Activated CD4-positive, alpha-beta T cell treated with anti-CD3 and anti-CD28 coated beads, Interleukin-2, amount 10 ng/mL, durations not matched to agents 7 days and 5 days (primary cell): ENCODE data around the gene ELOVL1. TPM values are rescaled to one million over a fixed set of nuclear protein-coding genes. Genes with fewer than 3 reads are reported as not detected.
"Not testable (repeated sequence)": the region's sequence is repeated elsewhere in the genome, so short reads cannot be mapped to it uniquely, and the experiment has no call there.

Experiments
- CTCF ChIA-PET: fragments of 350-600 bp; sonication (Branson Sonifier 250); formaldehyde crosslinking; loops from one replicate; lab custom pipeline; 2021; ENCODE audit warnings: antibody characterized with exemption; lab: Charles Lee
- POLR2A ChIA-PET: fragments of 350-600 bp; sonication (Branson Sonifier 250); formaldehyde crosslinking; loops from one replicate; lab custom pipeline; 2021; ENCODE audit warnings: antibody characterized with exemption; lab: Charles Lee
- DNase-seq: peaks from one replicate; pipeline ENCODE4 v3.0.0-alpha.2; 2020
- H3K27ac Mint-ChIP-seq: one replicate; pipeline ENCODE4 v1.8.0; 2021; ENCODE audit warnings: mild to moderate bottlenecking, moderate library complexity, mixed read lengths
- H3K27me3 Mint-ChIP-seq: one replicate; pipeline ENCODE4 v1.8.0; 2021; ENCODE audit warnings: mixed read lengths
- H3K36me3 Mint-ChIP-seq: one replicate; pipeline ENCODE4 v1.8.0; 2021; ENCODE audit warnings: low read depth, mixed read lengths
- H3K4me1 Mint-ChIP-seq: one replicate; pipeline ENCODE4 v1.8.0; 2021; ENCODE audit warnings: mixed read lengths
- H3K4me3 Mint-ChIP-seq: one replicate; pipeline ENCODE4 v1.8.0; 2021; ENCODE audit warnings: mild to moderate bottlenecking, moderate library complexity, mixed read lengths
- H3K9me3 Mint-ChIP-seq: one replicate; pipeline ENCODE4 v1.8.0; 2021; ENCODE audit warnings: mixed read lengths
- total RNA-seq, 2 experiments: library from RNA; stranded (reverse); gene quantifications; one replicate each; pipeline ENCODE4 v1.2.3, GENCODE V29; 2021

The ELOVL1 gene
- total RNA-seq, 2 experiments from 2014 or later, result 77.1 to 85.0 TPM

GRCh38 chr1:43376723-43377235, 9.0 kb upstream of the ELOVL1 start:
- CTCF ChIA-PET, result interaction anchor here (0.7 to 1.7 kb wide), 3 partner anchors 11 to 150 kb away, joined by 3 to 5 read pairs (median 3); partner anchors contain the start of genes MED8 and SZT2
- Mint-ChIP-seq H3K4me1 (peaks cover 9% of the 10 kb centered on the region), H3K36me3 (peaks cover 17% of the 10 kb centered on the region), H3K9me3 (no peaks in the 10 kb centered on the region), H3K4me3 (no peak overlapping the region), H3K27me3 (no peaks in the 10 kb centered on the region), H3K27ac (no peak overlapping the region)
- DNase-seq, result no peak
- POLR2A ChIA-PET, result no interaction called here

GRCh38 chr1:43373066-43373940, 5.5 kb upstream of the ELOVL1 start:
- Mint-ChIP-seq H3K36me3 (peaks cover 4% of the 10 kb centered on the region), H3K4me1 (peaks cover 14% of the 10 kb centered on the region), H3K27me3 (no peaks in the 10 kb centered on the region), H3K9me3 (no peaks in the 10 kb centered on the region), H3K27ac (no peak overlapping the region), H3K4me3 (no peak overlapping the region)
- POLR2A ChIA-PET, result no interaction called here
- DNase-seq, result no peak
- CTCF ChIA-PET, result interaction anchor here (0.7 kb wide), 1 partner anchor 10 kb away, joined by 5 read pairs; no protein-coding TSS in a partner anchor

- H3K4me1 Mint-ChIP-seq, result peaks cover 16% of the 10 kb centered on the region
- H3K27me3 Mint-ChIP-seq, result no peaks in the 10 kb centered on the region
- DNase-seq, result no peak
- POLR2A ChIA-PET, result no interaction called here
- no peak overlapping the region for H3K27ac Mint-ChIP-seq
- H3K4me3 Mint-ChIP-seq, result no peak overlapping the region
- no peaks in the 10 kb centered on the region for H3K9me3 Mint-ChIP-seq
- H3K36me3 Mint-ChIP-seq, result peaks cover 7% of the 10 kb centered on the region
- CTCF ChIA-PET, result interaction anchor here (0.9 kb wide), 1 partner anchor 42 kb away, joined by 4 read pairs; no protein-coding TSS in a partner anchor
Observed at GRCh38 chr1:43372172-43372571, 4.4 kb upstream of the ELOVL1 start.

GRCh38 chr1:43370564-43370963, 2.8 kb upstream of the ELOVL1 start:
- POLR2A ChIA-PET, result no interaction called here
- Mint-ChIP-seq H3K27me3 (no peaks in the 10 kb centered on the region), H3K36me3 (peaks cover 16% of the 10 kb centered on the region), H3K4me1 (peaks cover 31% of the 10 kb centered on the region), H3K27ac (no peak overlapping the region), H3K4me3 (no peak overlapping the region), H3K9me3 (no peaks in the 10 kb centered on the region)
- CTCF ChIA-PET, result interaction anchor here (0.6 to 0.9 kb wide), 4 partner anchors 8 to 1361 kb away, joined by 3 to 5 read pairs (median 4); no protein-coding TSS in a partner anchor
- no peak for DNase-seq

- Mint-ChIP-seq H3K36me3 (peaks cover 24% of the 10 kb centered on the region), H3K4me1 (peaks cover 38% of the 10 kb centered on the region)
- H3K27me3 Mint-ChIP-seq, DNase-seq, H3K27ac Mint-ChIP-seq, H3K9me3 Mint-ChIP-seq, POLR2A ChIA-PET, H3K4me3 Mint-ChIP-seq: not testable (repeated sequence)
- CTCF ChIA-PET, result interaction anchor here (0.6 to 0.9 kb wide), 4 partner anchors 9 to 1362 kb away, joined by 3 to 5 read pairs (median 3); no protein-coding TSS in a partner anchor
Observed at GRCh38 chr1:43369779-43370178, 2.0 kb upstream of the ELOVL1 start.

- POLR2A ChIA-PET, result interaction anchor here (0.9 to 1.6 kb wide), 2 partner anchors 9 to 20 kb away, joined by 3 read pairs; no protein-coding TSS in a partner anchor
- CTCF ChIA-PET, result interaction anchor here (0.8 to 1.4 kb wide), 7 partner anchors 9 to 21 kb away, joined by 3 to 5 read pairs (median 3); partner anchors contain the start of genes MED8 and SZT2
- H3K27ac Mint-ChIP-seq, result peak overlapping the region; percentile 95
- peaks cover 41% of the 10 kb centered on the region for H3K4me1 Mint-ChIP-seq
- H3K27me3 Mint-ChIP-seq, result no peaks in the 10 kb centered on the region
- no peaks in the 10 kb centered on the region for H3K9me3 Mint-ChIP-seq
- peak overlapping the region; percentile 94 for H3K4me3 Mint-ChIP-seq
- H3K36me3 Mint-ChIP-seq, result peaks cover 34% of the 10 kb centered on the region
- no peak for DNase-seq
Observed at GRCh38 chr1:43368646-43369020, 822 bp upstream of the ELOVL1 start.

GRCh38 chr1:43367026-43367903, 546 bp downstream of the ELOVL1 start:
- CTCF ChIA-PET, result interaction anchor here (1.0 to 1.5 kb wide), 8 partner anchors 7 to 23 kb away, joined by 3 to 5 read pairs (median 3); partner anchors contain the start of genes CDC20, MED8 and SZT2
- H3K9me3 Mint-ChIP-seq, result no peaks in the 10 kb centered on the region
- H3K27me3 Mint-ChIP-seq, result no peaks in the 10 kb centered on the region
- H3K4me3 Mint-ChIP-seq, result peak overlapping the region; percentile 94
- H3K27ac Mint-ChIP-seq, result peak overlapping the region; percentile 91
- DNase-seq, result peak; percentile 31
- peaks cover 43% of the 10 kb centered on the region for H3K36me3 Mint-ChIP-seq
- POLR2A ChIA-PET, result interaction anchor here (0.5 to 1.6 kb wide), 4 partner anchors 9 to 650 kb away, joined by 3 to 5 read pairs (median 4); partner anchors contain the start of genes CDC20 and KDM4A
- H3K4me1 Mint-ChIP-seq, result peaks cover 48% of the 10 kb centered on the region

GRCh38 chr1:43366601-43367025, 1.2 kb downstream of the ELOVL1 start:
- H3K27ac Mint-ChIP-seq, result peak overlapping the region; percentile 91
- no peak for DNase-seq
- peaks cover 49% of the 10 kb centered on the region for H3K36me3 Mint-ChIP-seq
- H3K27me3 Mint-ChIP-seq, result no peaks in the 10 kb centered on the region
- H3K9me3 Mint-ChIP-seq, result no peaks in the 10 kb centered on the region
- POLR2A ChIA-PET, result interaction anchor here (0.6 kb wide), 1 partner anchor 650 kb away, joined by 4 read pairs; no protein-coding TSS in a partner anchor
- H3K4me3 Mint-ChIP-seq, result peak overlapping the region; percentile 94
- CTCF ChIA-PET, result interaction anchor here (1.0 to 1.5 kb wide), 3 partner anchors 8 to 24 kb away, joined by 3 to 5 read pairs (median 4); partner anchors contain the start of genes CDC20, MED8 and SZT2
- peaks cover 55% of the 10 kb centered on the region for H3K4me1 Mint-ChIP-seq

GRCh38 chr1:43366179-43366578, 1.6 kb downstream of the ELOVL1 start:
- CTCF ChIA-PET, result interaction anchor here (1.5 kb wide), 1 partner anchor 24 kb away, joined by 4 read pairs; the partner anchor contains the start of genes MED8 and SZT2
- POLR2A ChIA-PET, result no interaction called here
- peaks cover 59% of the 10 kb centered on the region for H3K4me1 Mint-ChIP-seq
- H3K9me3 Mint-ChIP-seq, result no peaks in the 10 kb centered on the region
- DNase-seq, result no peak
- peak overlapping the region; percentile 91 for H3K27ac Mint-ChIP-seq
- H3K27me3 Mint-ChIP-seq, result no peaks in the 10 kb centered on the region
- H3K4me3 Mint-ChIP-seq, result peak overlapping the region; percentile 94
- H3K36me3 Mint-ChIP-seq, result peaks cover 54% of the 10 kb centered on the region

GRCh38 chr1:43365678-43366077, 2.1 kb downstream of the ELOVL1 start:
- no peak for DNase-seq
- no peaks in the 10 kb centered on the region for H3K27me3 Mint-ChIP-seq
- H3K4me3 Mint-ChIP-seq, result peak overlapping the region; percentile 94
- no peaks in the 10 kb centered on the region for H3K9me3 Mint-ChIP-seq
- H3K36me3 Mint-ChIP-seq, result peaks cover 59% of the 10 kb centered on the region
- POLR2A ChIA-PET, result no interaction called here
- peak overlapping the region; percentile 91 for H3K27ac Mint-ChIP-seq
- peaks cover 61% of the 10 kb centered on the region for H3K4me1 Mint-ChIP-seq
- CTCF ChIA-PET, result interaction anchor here (1.5 kb wide), 1 partner anchor 25 kb away, joined by 4 read pairs; the partner anchor contains the start of genes MED8 and SZT2

- H3K9me3 Mint-ChIP-seq, result no peaks in the 10 kb centered on the region
- DNase-seq, result no peak
- H3K4me1 Mint-ChIP-seq, result peaks cover 71% of the 10 kb centered on the region
- H3K36me3 Mint-ChIP-seq, result peaks cover 72% of the 10 kb centered on the region
- POLR2A ChIA-PET, result no interaction called here
- CTCF ChIA-PET, result no interaction called here
- no peaks in the 10 kb centered on the region for H3K27me3 Mint-ChIP-seq
- no peak overlapping the region for H3K4me3 Mint-ChIP-seq
- H3K27ac Mint-ChIP-seq, result peak overlapping the region; percentile 19
Observed at GRCh38 chr1:43363935-43364525, 3.8 kb downstream of the ELOVL1 start.
